H9 (cell line): ENCODE results near the gene VAV2. TPM values are rescaled to one million over a fixed set of nuclear protein-coding genes. Genes with fewer than 3 reads are reported as not detected.

Source experiments
- DNase-seq: peaks from one replicate; pipeline ENCODE4 v3.0.0-alpha.2; 2017
- H2AFZ ChIP-seq: one replicate; pipeline ENCODE4 v1.6.1; 2013; ENCODE audit warnings: mild to moderate bottlenecking, low read length, control low read depth, moderate library complexity
- H2AK5ac ChIP-seq: 2 replicates; pipeline ENCODE4 v1.6.1; 2013; ENCODE audit warnings: low read length, control low read depth, mixed read lengths; ENCODE audit not compliant: insufficient read length
- H2BK120ac ChIP-seq: one replicate; pipeline ENCODE4 v1.6.1; 2013; ENCODE audit warnings: low read depth, mild to moderate bottlenecking, low read length, control low read depth, inconsistent platforms; ENCODE audit not compliant: poor library complexity, severe bottlenecking
- H2BK12ac ChIP-seq: 2 replicates; pipeline ENCODE4 v1.6.1; 2013; ENCODE audit warnings: low read length, control low read depth, mixed read lengths, low read depth; ENCODE audit not compliant: insufficient read length
- H2BK15ac ChIP-seq: 2 replicates; pipeline ENCODE4 v1.6.1; 2013; ENCODE audit warnings: low read depth, low read length, control low read depth
- H2BK20ac ChIP-seq: one replicate; pipeline ENCODE4 v1.6.1; 2013; ENCODE audit warnings: low read depth, mild to moderate bottlenecking, low read length, control low read depth, inconsistent platforms; ENCODE audit not compliant: poor library complexity, severe bottlenecking
- H2BK5ac ChIP-seq: 2 replicates; pipeline ENCODE4 v1.6.1; 2013; ENCODE audit warnings: low read length, control low read depth, mixed read lengths; ENCODE audit not compliant: insufficient read length
- H3K14ac ChIP-seq: 2 replicates; pipeline ENCODE4 v1.6.1; 2013; ENCODE audit warnings: low read length, control low read depth; ENCODE audit not compliant: insufficient read depth
- H3K18ac ChIP-seq: 2 replicates; pipeline ENCODE4 v1.6.1; 2013; ENCODE audit warnings: low read depth, mild to moderate bottlenecking, mixed read lengths, low read length, control low read depth; ENCODE audit not compliant: insufficient read length
- H3K23ac ChIP-seq: 2 replicates; pipeline ENCODE4 v1.6.1; 2013; ENCODE audit warnings: low read length, control low read depth, mixed read lengths, low read depth; ENCODE audit not compliant: insufficient read length
- H3K23me2 ChIP-seq: 2 replicates; pipeline ENCODE4 v1.6.1; 2013; ENCODE audit warnings: low read depth, mild to moderate bottlenecking, mixed read lengths, low read length, control low read depth; ENCODE audit not compliant: insufficient read length, poor library complexity, severe bottlenecking
- H3K27ac ChIP-seq: 2 replicates; pipeline ENCODE4 v1.5.1; 2013; ENCODE audit warnings: low read length, control low read depth, mixed read lengths, low read depth; ENCODE audit not compliant: insufficient read length
- H3K27me3 ChIP-seq: 2 replicates; pipeline ENCODE4 v1.6.1; 2013; ENCODE audit warnings: low read length, control low read depth, inconsistent platforms; ENCODE audit not compliant: insufficient read depth
- H3K4ac ChIP-seq: 2 replicates; pipeline ENCODE4 v1.6.1; 2013; ENCODE audit warnings: low read depth, mild to moderate bottlenecking, control low read depth, inconsistent platforms, low read length, moderate library complexity
- H3K4me1 ChIP-seq: 2 replicates; pipeline ENCODE4 v1.6.1; 2013; ENCODE audit warnings: low read length, control low read depth, inconsistent platforms; ENCODE audit not compliant: insufficient read depth
- H3K4me2 ChIP-seq: 2 replicates; pipeline ENCODE4 v1.6.1; 2013; ENCODE audit warnings: low read length, control low read depth, mixed read lengths; ENCODE audit not compliant: insufficient read length, insufficient read depth
- H3K56ac ChIP-seq: 2 replicates; pipeline ENCODE4 v1.6.1; 2013; ENCODE audit warnings: low read depth, mild to moderate bottlenecking, mixed read lengths, low read length, control low read depth; ENCODE audit not compliant: insufficient read length
- H3K79me1 ChIP-seq: 2 replicates; pipeline ENCODE4 v1.6.1; 2013; ENCODE audit warnings: low read depth, mild to moderate bottlenecking, moderate library complexity, low read length, control low read depth, inconsistent platforms; ENCODE audit not compliant: insufficient read depth, poor library complexity, severe bottlenecking
- H3K79me2 ChIP-seq: 2 replicates; pipeline ENCODE4 v1.6.1; 2013; ENCODE audit warnings: low read length, control low read depth, inconsistent platforms; ENCODE audit not compliant: insufficient read depth
- H3K9ac ChIP-seq: 2 replicates; pipeline ENCODE4 v1.6.1; 2013; ENCODE audit warnings: low read length, control low read depth, mixed read lengths; ENCODE audit not compliant: insufficient read length; ENCODE audit errors: extremely low read depth
- H3K9me3 ChIP-seq: one replicate; pipeline ENCODE4 v1.6.1; 2013; ENCODE audit warnings: low read depth, low read length, inconsistent platforms; ENCODE audit not compliant: control insufficient read depth
- H3T11ph ChIP-seq: one replicate; pipeline ENCODE4 v1.6.1; 2013; ENCODE audit warnings: mild to moderate bottlenecking, low read length, control low read depth, inconsistent platforms
- H4K20me1 ChIP-seq: one replicate; pipeline ENCODE4 v1.6.1; 2013; ENCODE audit not compliant: control insufficient read depth, insufficient read length, insufficient read depth
- H4K5ac ChIP-seq: 2 replicates; pipeline ENCODE4 v1.6.1; 2013; ENCODE audit warnings: low read depth, mild to moderate bottlenecking, mixed read lengths, low read length, control low read depth; ENCODE audit not compliant: insufficient read length
- H4K8ac ChIP-seq: replicated peaks from 2 replicates; pipeline ENCODE4 v1.6.1; 2013; ENCODE audit warnings: low read length, control low read depth, mixed read lengths, low read depth; ENCODE audit not compliant: insufficient read length
- H4K91ac ChIP-seq: 2 replicates; pipeline ENCODE4 v1.6.1; 2013; ENCODE audit warnings: low read depth, mild to moderate bottlenecking, moderate library complexity, mixed read lengths, low read length, control low read depth; ENCODE audit not compliant: insufficient read length
- H3K27ac Mint-ChIP-seq, 3 experiments: 2 replicates in 2 of 3; 3 replicates in 1 of 3; pipeline ENCODE4 v1.8.0; 2020 to 2021; ENCODE audit warnings: mixed read lengths in 3 of 3, mild to moderate bottlenecking in 1 of 3, moderate library complexity in 1 of 3
- H3K27me3 Mint-ChIP-seq: 2 replicates; pipeline ENCODE4 v1.8.0; 2021; ENCODE audit warnings: low read depth, mild to moderate bottlenecking, moderate library complexity, mixed read lengths
- H3K36me3 Mint-ChIP-seq, 3 experiments: 2 replicates in 2 of 3; 3 replicates in 1 of 3; pipeline ENCODE4 v1.8.0; 2020 to 2021; ENCODE audit warnings: low read depth in 3 of 3, mixed read lengths in 3 of 3; ENCODE audit not compliant: insufficient read depth in 1 of 3
- H3K4me1 Mint-ChIP-seq, 2 experiments: 2 replicates each; pipeline ENCODE4 v1.8.0; 2020; ENCODE audit warnings: mixed read lengths in 2 of 2
- H3K4me3 Mint-ChIP-seq, 2 experiments: 2 replicates in 1 of 2; 3 replicates in 1 of 2; pipeline ENCODE4 v1.8.0; 2020 to 2021; ENCODE audit warnings: mild to moderate bottlenecking in 2 of 2, mixed read lengths in 2 of 2, moderate library complexity in 1 of 2
- H3K9me3 Mint-ChIP-seq, 2 experiments: 2 replicates in 1 of 2; 3 replicates in 1 of 2; pipeline ENCODE4 v1.8.0; 2020; ENCODE audit warnings: mild to moderate bottlenecking in 2 of 2, mixed read lengths in 2 of 2, moderate library complexity in 1 of 2
- CTCF ChIP-seq: fragments of 200-600 bp; sonication (generic); conservative IDR thresholded peaks from 3 replicates; pipeline ENCODE4 v1.8.0; 2021; ENCODE audit warnings: antibody characterized with exemption, mild to moderate bottlenecking
- WGBS: extraction: QIAGEN DNeasy Blood & Tissue Kit; methylation state at CpG from one replicate; pipeline ENCODE4 v1.1.7; 2013; ENCODE audit warnings: missing lambda C conversion rate, low lambda C conversion rate, mixed read lengths; ENCODE audit not compliant: insufficient read length; ENCODE audit errors: extremely low coverage; 5-methylcytosine and 5-hydroxymethylcytosine counted together
- total RNA-seq: library from RNA; stranded (reverse); gene quantifications from 2 replicates; pipeline ENCODE4 v1.2.1, GENCODE V29; 2021

VAV2 gene
- total RNA-seq, 1 experiment from 2014 or later: 58.7 TPM

GRCh38 chr9:133892193-133892920, 99.8 kb downstream of the VAV2 start:
- Histone ChIP-seq H3K4me2 (no peak overlapping the region), H3T11ph (no peak overlapping the region), H4K20me1 (no peaks in the 10 kb centered on the region), H4K91ac (no peak overlapping the region), H3K79me1 (no peaks in the 10 kb centered on the region), H3K4me1 (no peaks in the 10 kb centered on the region; the same call in 1 of the 2 replicates), H3K4ac (no peak overlapping the region), H2AK5ac (no peak overlapping the region), H3K27me3 (no peaks in the 10 kb centered on the region), H3K18ac (no peak overlapping the region), H3K27ac (no peak overlapping the region), H3K9ac (no peak overlapping the region), H3K79me2 (0 out of 2 replicates have a peak, but pooled peaks cover 2% of the 10 kb centered on the region), H3K9me3 (no peaks in the 10 kb centered on the region), H2BK12ac (no peak overlapping the region), H4K5ac (no peak overlapping the region), H2BK120ac (no peak overlapping the region), H2BK15ac (no peak overlapping the region), H4K8ac (no peak overlapping the region), H2AFZ (no peak overlapping the region), H2BK5ac (no peak overlapping the region), H3K14ac (no peak overlapping the region; the same call in 1 of the 2 replicates), H2BK20ac (no peak overlapping the region), H3K56ac (no peak overlapping the region), H3K23ac (no peak overlapping the region), H3K23me2 (no peaks in the 10 kb centered on the region)
- Mint-ChIP-seq H3K27me3 (peaks cover 1% of the 10 kb centered on the region), H3K4me1 (peaks cover 44 to 52% of the 10 kb centered on the region in 2 experiments), H3K9me3 (no peaks in the 10 kb centered on the region; a peak in 2 of 5 replicates), H3K27ac (peak overlapping the region in 2 of 3 experiments; percentile 64 to 91; a peak in 5 of 7 replicates), H3K36me3 (peaks cover 2 to 9% (median 8%) of the 10 kb centered on the region in 3 experiments; a peak in 5 of 7 replicates), H3K4me3 (no peak overlapping the region)
- DNase-seq: no peak
- no CpG with 5 or more reads among the region's 17 CpGs for WGBS
- no peak for TF ChIP-seq CTCF
